Lung (tissue), 12 donors: ENCODE data around the gene CENPM. TPM values are rescaled to one million over a fixed set of nuclear protein-coding genes. Genes with fewer than 3 reads are reported as not detected.

ENCODE experiments used
- ATAC-seq: fragments of 200-7000 bp; cut with Tn5 transposase; one replicate; pipeline ENCODE4 v1.9.1; 2020; ENCODE audit warnings: moderate number of reproducible peaks; ENCODE audit not compliant: insufficient read depth, low FRiP score
- DNase-seq, 3 donors: peaks; one replicate each; pipeline ENCODE4 v3.0.0-alpha.2; 2013 to 2017
- H3K27ac ChIP-seq, 2 donors: one replicate each; pipeline ENCODE4 v1.5.1; 2013; ENCODE audit warnings: mild to moderate bottlenecking in 2 of 2, moderate library complexity in 2 of 2, control low read depth in 1 of 2, inconsistent platforms in 1 of 2, low read depth in 1 of 2, low read length in 1 of 2
- H3K27me3 ChIP-seq, 3 donors: one replicate each; pipeline ENCODE4 v1.5.1; 2013; ENCODE audit warnings: low read length in 2 of 3; ENCODE audit not compliant: control insufficient read depth in 3 of 3, insufficient read depth in 3 of 3
- H3K36me3 ChIP-seq, 4 donors: one replicate each; pipeline ENCODE4 v1.5.1; 2013; ENCODE audit warnings: low read length in 4 of 4, mild to moderate bottlenecking in 1 of 4, moderate library complexity in 1 of 4; ENCODE audit not compliant: control insufficient read depth in 4 of 4, insufficient read depth in 4 of 4
- H3K4me1 ChIP-seq, 5 donors: one replicate each; pipeline ENCODE4 v1.5.1; 2013; ENCODE audit warnings: low read length in 5 of 5, mild to moderate bottlenecking in 2 of 5, moderate library complexity in 1 of 5; ENCODE audit not compliant: control insufficient read depth in 5 of 5, insufficient read depth in 5 of 5
- H3K4me3 ChIP-seq: one replicate; pipeline ENCODE4 v1.5.1; 2013; ENCODE audit warnings: mild to moderate bottlenecking, control low read depth, moderate library complexity
- H3K9ac ChIP-seq, 2 donors: one replicate each; pipeline ENCODE4 v1.5.1; 2013; ENCODE audit warnings: low read length in 2 of 2, control low read depth in 1 of 2; ENCODE audit not compliant: insufficient read depth in 1 of 2
- H3K9me3 ChIP-seq, 4 donors: one replicate each; pipeline ENCODE4 v1.5.1; 2013; ENCODE audit warnings: low read length in 3 of 4, mild to moderate bottlenecking in 1 of 4, moderate library complexity in 1 of 4; ENCODE audit not compliant: control insufficient read depth in 4 of 4, insufficient read depth in 3 of 4
- WGBS, 2 donors: extraction: QIAGEN DNeasy Blood & Tissue Kit; methylation state at CpG; one replicate each; pipeline ENCODE4 v1.1.7; 2013; 5-methylcytosine and 5-hydroxymethylcytosine counted together
- polyA plus RNA-seq, 2 donors: library from polyadenylated mRNA; stranded (reverse); fragments of 200-250 nt; gene quantifications; one replicate each; pipeline ENCODE4 v1.2.1, GENCODE V29; 2013
- total RNA-seq, 2 donors: library from RNA; depleted of rRNA in 1 of 2; stranded (reverse); fragments of >200 nt in 1 of 2; gene quantifications; one replicate each; pipeline ENCODE4 v1.2.1, GENCODE V29; 2014 to 2021
- TF ChIP-seq, protein P1 (sequence below): IDR thresholded peaks from 2 replicates; pipeline ENCODE4 v1.5.1; 2012; ENCODE audit warnings: mild to moderate bottlenecking; ENCODE audit errors: control extremely low read depth, extremely low read depth
- donor health status: control.
- donor health status: control.
- donor health status: Bipolar disorder and iron deficiency.
- donor health status: healthy.
- donor health status: DM: yes; HTN: yes; CAD: no.

Gene CENPM
- total and polyA plus RNA-seq, 4 donors, result 9.9 to 20.5 (median 14.5) TPM

DNA sequence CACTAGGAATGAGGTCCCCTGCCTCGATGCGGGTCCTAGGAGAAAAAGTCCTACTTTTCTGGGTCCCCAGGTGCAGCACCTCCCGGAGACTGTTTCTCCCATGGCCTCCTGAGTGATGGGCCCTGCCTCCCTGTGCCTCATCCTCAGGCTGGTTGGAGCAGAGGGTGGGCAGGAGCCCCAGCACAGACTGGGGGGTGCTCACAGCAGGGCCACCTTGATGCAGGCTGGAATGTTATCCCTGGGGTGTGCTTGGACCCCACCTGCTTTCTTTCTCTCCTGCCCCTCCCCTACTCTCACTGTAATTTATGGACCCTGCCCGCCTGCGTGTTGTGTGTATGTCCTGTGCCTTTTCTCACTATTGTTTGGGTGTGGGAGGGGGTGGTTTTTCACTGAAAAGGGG is 40.1 kb downstream of the CENPM start:
- WGBS, 2 donors, result 96% methylated on average over 5 of the region's 5 CpGs
- Histone ChIP-seq H3K36me3 (peaks cover 2 to 49% (median 22%) of the 10 kb centered on the region in 4 donors), H3K9me3 (no peaks in the 10 kb centered on the region), H3K4me1 (peaks cover 0 to 11% (median 7%) of the 10 kb centered on the region in 5 donors), H3K9ac (no peak overlapping the region), H3K27ac (no peak overlapping the region), H3K4me3 (no peak overlapping the region), H3K27me3 (peaks cover 0 to 21% (median 7%) of the 10 kb centered on the region in 3 donors)
- ATAC-seq (no peak), DNase-seq (no peak)
- TF ChIP-seq, protein P1, sequence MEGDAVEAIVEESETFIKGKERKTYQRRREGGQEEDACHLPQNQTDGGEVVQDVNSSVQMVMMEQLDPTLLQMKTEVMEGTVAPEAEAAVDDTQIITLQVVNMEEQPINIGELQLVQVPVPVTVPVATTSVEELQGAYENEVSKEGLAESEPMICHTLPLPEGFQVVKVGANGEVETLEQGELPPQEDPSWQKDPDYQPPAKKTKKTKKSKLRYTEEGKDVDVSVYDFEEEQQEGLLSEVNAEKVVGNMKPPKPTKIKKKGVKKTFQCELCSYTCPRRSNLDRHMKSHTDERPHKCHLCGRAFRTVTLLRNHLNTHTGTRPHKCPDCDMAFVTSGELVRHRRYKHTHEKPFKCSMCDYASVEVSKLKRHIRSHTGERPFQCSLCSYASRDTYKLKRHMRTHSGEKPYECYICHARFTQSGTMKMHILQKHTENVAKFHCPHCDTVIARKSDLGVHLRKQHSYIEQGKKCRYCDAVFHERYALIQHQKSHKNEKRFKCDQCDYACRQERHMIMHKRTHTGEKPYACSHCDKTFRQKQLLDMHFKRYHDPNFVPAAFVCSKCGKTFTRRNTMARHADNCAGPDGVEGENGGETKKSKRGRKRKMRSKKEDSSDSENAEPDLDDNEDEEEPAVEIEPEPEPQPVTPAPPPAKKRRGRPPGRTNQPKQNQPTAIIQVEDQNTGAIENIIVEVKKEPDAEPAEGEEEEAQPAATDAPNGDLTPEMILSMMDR, result no peak

DNA sequence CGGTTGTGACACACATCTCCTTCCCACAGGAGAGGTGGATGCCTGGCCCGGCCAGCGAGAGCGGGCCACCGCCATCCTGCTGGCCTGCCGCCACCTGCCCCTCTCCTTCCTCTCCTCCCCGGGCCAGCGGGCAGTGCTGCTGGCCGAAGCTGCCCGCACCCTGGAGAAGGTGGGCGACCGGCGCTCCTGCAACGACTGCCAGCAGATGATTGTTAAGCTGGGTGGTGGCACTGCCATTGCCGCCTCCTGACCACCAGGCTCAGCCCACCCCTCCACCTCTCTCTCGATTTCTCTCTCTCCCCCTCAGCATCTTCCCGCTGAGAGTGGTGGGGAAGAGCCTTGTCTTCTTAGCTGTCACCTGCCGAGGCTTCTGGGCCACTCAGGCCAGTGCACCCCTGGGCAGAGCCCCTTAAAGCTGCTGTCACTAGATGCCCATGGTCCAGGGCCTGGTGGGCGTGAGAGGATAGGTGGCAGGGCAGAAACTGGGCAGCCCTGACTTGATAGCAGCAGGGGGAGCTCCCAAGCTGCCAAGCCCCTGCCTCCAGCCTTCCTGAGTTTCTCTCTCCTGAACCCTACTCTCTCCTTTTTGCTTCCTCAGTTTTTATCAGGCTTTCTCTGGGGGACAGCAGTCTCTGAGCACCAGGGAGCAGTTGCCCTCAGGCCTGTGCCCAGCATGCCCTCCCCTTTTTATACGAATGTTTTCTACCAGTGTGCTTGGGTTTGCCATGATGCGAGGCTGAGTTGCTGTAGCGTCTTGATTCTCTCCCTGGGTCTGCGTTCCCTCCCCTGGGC is 41.3 kb downstream of the CENPM start:
- TF ChIP-seq, protein P1, result no peak
- DNase-seq, result no peak
- peaks cover 2 to 57% (median 25%) of the 10 kb centered on the region in 4 donors for H3K36me3 ChIP-seq
- H3K4me1 ChIP-seq, result peaks cover 0 to 7% (median 4%) of the 10 kb centered on the region in 5 donors
- peaks cover 0 to 8% (median 0%) of the 10 kb centered on the region in 3 donors for H3K27me3 ChIP-seq
- no peak for ATAC-seq
- H3K9ac ChIP-seq, result no peak overlapping the region
- no peak overlapping the region for H3K4me3 ChIP-seq
- no peak overlapping the region for H3K27ac ChIP-seq
- 93 to 95% methylated on average over 23 of the region's 23 CpGs for WGBS, 2 donors
- no peaks in the 10 kb centered on the region for H3K9me3 ChIP-seq

DNA sequence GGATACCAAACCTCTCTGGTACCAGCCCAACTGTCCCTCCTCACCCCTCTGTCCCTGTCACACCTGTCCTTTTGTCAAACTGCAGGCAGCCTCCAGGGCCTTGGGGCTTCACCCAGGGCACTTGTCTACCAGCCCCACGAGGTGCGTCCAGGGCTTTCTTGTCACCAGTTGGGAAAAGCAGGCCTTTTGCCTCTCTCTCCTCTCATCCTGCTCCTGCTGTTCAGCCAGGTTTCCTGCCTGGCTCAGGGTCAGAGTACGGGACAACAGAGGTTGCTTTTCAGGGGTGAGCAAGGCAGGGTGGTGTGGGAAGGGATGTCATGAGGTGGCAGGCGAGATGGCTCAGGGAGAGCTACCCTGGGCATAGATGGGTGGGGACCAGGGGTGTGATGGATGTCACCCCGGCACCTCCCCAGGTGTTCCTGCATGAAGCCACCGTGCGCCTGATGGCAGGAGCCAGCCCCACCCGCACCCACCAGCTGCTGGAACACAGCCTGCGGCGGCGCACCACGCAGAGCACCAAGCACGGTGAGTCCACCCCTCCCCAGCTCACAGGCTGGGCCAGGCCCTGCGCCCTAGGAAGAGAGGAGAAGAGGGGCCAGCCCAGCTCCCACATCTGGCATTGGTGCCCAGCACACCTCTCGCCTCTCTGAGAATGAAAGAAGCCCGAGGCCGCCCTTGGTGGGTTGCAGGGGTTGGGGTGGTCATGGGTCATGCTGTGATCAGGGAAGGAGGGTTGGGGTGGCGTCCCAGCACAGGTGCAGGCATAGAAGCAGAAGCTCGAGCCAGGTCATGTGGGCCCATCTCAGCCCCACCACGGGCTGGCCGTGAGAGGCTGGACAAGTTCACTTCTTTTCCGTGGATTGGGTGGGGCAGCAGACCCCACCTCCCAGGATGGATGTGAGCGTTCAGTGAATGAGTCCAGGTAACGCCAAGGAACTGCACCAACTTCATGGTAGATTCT is 42.2 kb downstream of the CENPM start:
- no peak for ATAC-seq
- H3K4me3 ChIP-seq, result no peak overlapping the region
- 95% methylated on average over 24 of the region's 24 CpGs for WGBS, 2 donors
- peaks cover 0 to 7% (median 0%) of the 10 kb centered on the region in 3 donors for H3K27me3 ChIP-seq
- H3K27ac ChIP-seq, result no peak overlapping the region
- no peak for DNase-seq
- H3K36me3 ChIP-seq, result peaks cover 2 to 66% (median 32%) of the 10 kb centered on the region in 4 donors
- TF ChIP-seq, protein P1, result no peak
- H3K9me3 ChIP-seq, result peaks cover 0 to 2% (median 0%) of the 10 kb centered on the region in 4 donors
- peaks cover 0 to 3% (median 0%) of the 10 kb centered on the region in 5 donors for H3K4me1 ChIP-seq
- no peak overlapping the region for H3K9ac ChIP-seq
